DOHH2 (cell line): Measurements from ENCODE around the gene CHN2.

Experiments used
- H3F3A ChIP-seq: fragments of 200-600 bp; sonication (generic), shearing (Covaris generic); 2 replicates; pipeline ENCODE4 v1.6.0; 2016; ENCODE audit warnings: antibody characterized with exemption, mild to moderate bottlenecking; ENCODE audit not compliant: control insufficient read depth, insufficient read depth
- H3K27ac ChIP-seq: fragments of 200-600 bp; sonication (generic); 2 replicates; pipeline ENCODE4 v1.5.1; 2014; ENCODE audit warnings: low read depth, mild to moderate bottlenecking, low read length, moderate library complexity
- H3K27me3 ChIP-seq: fragments of 200-600 bp; sonication (generic); 2 replicates; pipeline ENCODE4 v1.6.1; 2014; ENCODE audit warnings: mild to moderate bottlenecking, low read length, mixed read lengths; ENCODE audit not compliant: control insufficient read depth
- H3K36me3 ChIP-seq: fragments of 200-600 bp; sonication (generic); 2 replicates; pipeline ENCODE4 v1.6.1; 2014; ENCODE audit warnings: mild to moderate bottlenecking, low read length, moderate library complexity, mixed read lengths; ENCODE audit not compliant: control insufficient read depth
- H3K4me1 ChIP-seq: fragments of 200-600 bp; sonication (generic); 2 replicates; pipeline ENCODE4 v1.6.1; 2014; ENCODE audit warnings: mild to moderate bottlenecking, low read length, mixed read lengths; ENCODE audit not compliant: control insufficient read depth
- H3K4me2 ChIP-seq: fragments of 200-600 bp; sonication (generic); 2 replicates; pipeline ENCODE4 v1.6.0; 2014; ENCODE audit warnings: mild to moderate bottlenecking, low read length, moderate library complexity
- H3K4me3 ChIP-seq: fragments of 200-600 bp; sonication (generic); 2 replicates; pipeline ENCODE4 v1.5.1; 2014; ENCODE audit warnings: mild to moderate bottlenecking, low read length, mixed read lengths
- H3K79me2 ChIP-seq: fragments of 200-600 bp; sonication (generic); 2 replicates; pipeline ENCODE4 v1.6.1; 2014; ENCODE audit warnings: mild to moderate bottlenecking, low read length, mixed read lengths; ENCODE audit not compliant: control insufficient read depth
- H3K9me2 ChIP-seq: fragments of 200-600 bp; sonication (generic); replicated peaks from 2 replicates; pipeline ENCODE4 v1.6.1; 2014; ENCODE audit warnings: mild to moderate bottlenecking, low read length, mixed read lengths; ENCODE audit not compliant: control insufficient read depth
- H3K9me3 ChIP-seq: fragments of 200-600 bp; sonication (generic); 2 replicates; pipeline ENCODE4 v1.6.1; 2014; ENCODE audit warnings: antibody characterized with exemption, low read length, mixed read lengths; ENCODE audit not compliant: control insufficient read depth, insufficient read depth
- H4K20me1 ChIP-seq: fragments of 200-600 bp; sonication (generic); 2 replicates; pipeline ENCODE4 v1.6.0; 2014; ENCODE audit warnings: low read depth, mild to moderate bottlenecking, antibody characterized with exemption, low read length, moderate library complexity; ENCODE audit not compliant: control insufficient read depth, insufficient read depth
- CTCF ChIP-seq: fragments of 200-600 bp; sonication (generic); IDR thresholded peaks from one replicate; pipeline ENCODE4 v1.5.1; 2014; ENCODE audit warnings: antibody characterized with exemption, mild to moderate bottlenecking, low read depth, low read length; ENCODE audit not compliant: poor library complexity, severe bottlenecking
- EZH2phosphoT487 ChIP-seq: fragments of 200-600 bp; sonication (generic); IDR thresholded peaks from 2 replicates; pipeline ENCODE4 v1.6.1; 2017; ENCODE audit warnings: borderline replicate concordance, mild to moderate bottlenecking, antibody characterized with exemption, low read length, moderate library complexity, mixed read lengths

The CHN2 gene

GRCh38 chr7:29154076-29154475 lies 40.5 kb upstream of the CHN2 start:
- Histone ChIP-seq H3F3A (no peaks in the 10 kb centered on the region), H4K20me1 (no peaks in the 10 kb centered on the region), H3K4me1 (no peaks in the 10 kb centered on the region), H3K27ac (no peak overlapping the region), H3K36me3 (no peaks in the 10 kb centered on the region), H3K4me2 (no peak overlapping the region), H3K4me3 (no peak overlapping the region), H3K9me3 (no peaks in the 10 kb centered on the region), H3K79me2 (no peaks in the 10 kb centered on the region), H3K9me2 (no peaks in the 10 kb centered on the region), H3K27me3 (no peaks in the 10 kb centered on the region; the same call in 1 of the 2 replicates)
- TF ChIP-seq EZH2phosphoT487 = no peak
- no peak for TF ChIP-seq CTCF

GRCh38 chr7:29156907-29157452 lies 37.6 kb upstream of the CHN2 start:
- no peak overlapping the region for H3K4me2 ChIP-seq
- no peaks in the 10 kb centered on the region for H4K20me1 ChIP-seq
- no peaks in the 10 kb centered on the region for H3K36me3 ChIP-seq
- H3K27ac ChIP-seq = no peak overlapping the region
- no peaks in the 10 kb centered on the region for H3K4me1 ChIP-seq
- H3K9me3 ChIP-seq = no peaks in the 10 kb centered on the region
- no peak overlapping the region for H3K4me3 ChIP-seq
- no peaks in the 10 kb centered on the region for H3K79me2 ChIP-seq
- H3F3A ChIP-seq = no peaks in the 10 kb centered on the region
- no peaks in the 10 kb centered on the region for H3K27me3 ChIP-seq
- TF ChIP-seq CTCF = no peak
- TF ChIP-seq EZH2phosphoT487 = no peak
- H3K9me2 ChIP-seq = no peaks in the 10 kb centered on the region

GRCh38 chr7:29158795-29159423 lies 35.7 kb upstream of the CHN2 start:
- Histone ChIP-seq H4K20me1 (no peaks in the 10 kb centered on the region), H3K27me3 (no peaks in the 10 kb centered on the region), H3K9me3 (no peaks in the 10 kb centered on the region), H3K27ac (no peak overlapping the region), H3K4me2 (no peak overlapping the region), H3F3A (no peaks in the 10 kb centered on the region), H3K9me2 (no peaks in the 10 kb centered on the region), H3K4me1 (no peaks in the 10 kb centered on the region), H3K36me3 (no peaks in the 10 kb centered on the region), H3K4me3 (no peak overlapping the region), H3K79me2 (no peaks in the 10 kb centered on the region)
- no peak for TF ChIP-seq EZH2phosphoT487
- TF ChIP-seq CTCF = no peak
